WTC11 (cell line): Measurements from ENCODE around the gene SMC3.

ENCODE experiments used
- ATF2 ChIP-seq: sonication (generic); formaldehyde crosslinking; IDR thresholded peaks from 2 replicates; pipeline ENCODE4 v1.8.1; 2022; ENCODE audit warnings: low read depth, missing genetic modification reagents, borderline replicate concordance
- ATF6 ChIP-seq: sonication (generic); formaldehyde crosslinking; IDR thresholded peaks from 2 replicates; pipeline ENCODE4 v1.8.1; 2023; ENCODE audit warnings: mild to moderate bottlenecking, missing genetic modification reagents
- CTCF ChIP-seq: fragments of 200-600 bp; IDR thresholded peaks from 2 replicates; pipeline ENCODE4 v1.8.0; 2022; ENCODE audit warnings: antibody characterized with exemption
- E2F5 ChIP-seq: sonication (generic); formaldehyde crosslinking; IDR thresholded peaks from 2 replicates; pipeline ENCODE4 v1.8.1; 2022; ENCODE audit warnings: mild to moderate bottlenecking, moderate library complexity, missing genetic modification reagents
- FOXJ3 ChIP-seq: sonication (generic); formaldehyde crosslinking; IDR thresholded peaks from 2 replicates; pipeline ENCODE4 v1.9.0; 2021; ENCODE audit warnings: missing genetic modification reagents, mild to moderate bottlenecking, borderline replicate concordance
- FOXK1 ChIP-seq: sonication (generic); formaldehyde crosslinking; IDR thresholded peaks from 2 replicates; pipeline ENCODE4 v1.8.0; 2022; ENCODE audit warnings: mild to moderate bottlenecking, moderate library complexity, missing genetic modification reagents
- HMGA2 ChIP-seq: fragments of 250-450 bp; sonication (Bioruptor Pico); IDR thresholded peaks from 2 replicates; pipeline ENCODE4 v1.4.0; 2021; ENCODE audit warnings: mild to moderate bottlenecking, moderate library complexity
- MLX ChIP-seq: sonication (generic); formaldehyde crosslinking; IDR thresholded peaks from 2 replicates; pipeline ENCODE4 v1.8.1; 2023; ENCODE audit warnings: mild to moderate bottlenecking, missing genetic modification reagents, moderate library complexity
- NFATC4 ChIP-seq: fragments of 250-450 bp; sonication (Bioruptor Pico); IDR thresholded peaks from 2 replicates; pipeline ENCODE4 v1.9.0; 2021; ENCODE audit warnings: mild to moderate bottlenecking
- PREB ChIP-seq: sonication (generic); formaldehyde crosslinking; IDR thresholded peaks from 2 replicates; pipeline ENCODE4 v1.8.1; 2022; ENCODE audit warnings: mild to moderate bottlenecking, missing genetic modification reagents, moderate library complexity, borderline replicate concordance
- TEAD4 ChIP-seq: sonication (generic); formaldehyde crosslinking; IDR thresholded peaks from 2 replicates; pipeline ENCODE4 v1.8.0; 2022; ENCODE audit warnings: mild to moderate bottlenecking, missing genetic modification reagents
- USF1 ChIP-seq: sonication (generic); formaldehyde crosslinking; IDR thresholded peaks from 2 replicates; pipeline ENCODE4 v1.8.0; 2022; ENCODE audit warnings: mild to moderate bottlenecking, missing genetic modification reagents
- USF2 ChIP-seq: sonication (generic); formaldehyde crosslinking; IDR thresholded peaks from 2 replicates; pipeline ENCODE4 v1.8.1; 2023; ENCODE audit warnings: mild to moderate bottlenecking, missing genetic modification reagents, moderate library complexity
- ZNF532 ChIP-seq: fragments of 250-450 bp; sonication (Bioruptor Pico); IDR thresholded peaks from 2 replicates; pipeline ENCODE4 v1.9.0; 2021; ENCODE audit warnings: mild to moderate bottlenecking, borderline replicate concordance

- TF ChIP-seq CTCF (no peak), ZNF532 (CRISPR knock-in tag) (no peak), FOXK1 (CRISPR knock-in tag) (no peak), NFATC4 (no peak), TEAD4 (no peak), USF1 (CRISPR knock-in tag) (no peak), FOXJ3 (no peak), MLX (CRISPR knock-in tag) (no peak), PREB (CRISPR knock-in tag) (no peak), E2F5 (CRISPR knock-in tag) (no peak), ATF2 (CRISPR knock-in tag) (no peak), HMGA2 (CRISPR knock-in tag) (no peak), USF2 (CRISPR knock-in tag) (no peak), ATF6 (CRISPR knock-in tag) (no peak)
Measured at GRCh38 chr10:110562348-110562747, 5.1 kb upstream of the SMC3 start.
